Measurements from ENCODE around the gene SLC29A4. TPM values are rescaled to one million over a fixed set of nuclear protein-coding genes. Genes with fewer than 3 reads are reported as not detected.
A peak's percentile ranks its signal among the peaks of the same experiment; 100 is the strongest.

The SLC29A4 gene
- total RNA-seq, 1 donor from 2014 or later = 9.7 TPM

GRCh38 chr7:5349005-5349380 lies 66.2 kb downstream of the SLC29A4 start:
- TF ChIP-seq CTCF (IDR thresholded peaks at IDR 0.05) = no peak
- Mint-ChIP-seq H3K4me3 (ENCODE audit: unreplicated experiment) (no peak overlapping the region), H3K4me1 (ENCODE audit: low read depth) (peaks cover 18% of the 10 kb centered on the region), H3K27ac (ENCODE audit: unreplicated experiment) (no peak overlapping the region), H3K9me3 (ENCODE audit: low read depth) (peaks cover 3% of the 10 kb centered on the region), H3K36me3 (ENCODE audit: low read depth) (peaks cover 28% of the 10 kb centered on the region), H3K27me3 (ENCODE audit: low read depth) (no peaks in the 10 kb centered on the region)
- DNase-seq (ENCODE audit: low spot score) = no peak

GRCh38 chr7:5349437-5350173 lies 66.9 kb downstream of the SLC29A4 start:
- H3K9me3 Mint-ChIP-seq (ENCODE audit: low read depth) = no peaks in the 10 kb centered on the region
- DNase-seq (ENCODE audit: low spot score) = no peak
- no peak overlapping the region for H3K27ac Mint-ChIP-seq (ENCODE audit: unreplicated experiment)
- TF ChIP-seq CTCF (IDR thresholded peaks at IDR 0.05) = no peak
- H3K4me3 Mint-ChIP-seq (ENCODE audit: unreplicated experiment) = no peak overlapping the region
- no peaks in the 10 kb centered on the region for H3K27me3 Mint-ChIP-seq (ENCODE audit: low read depth)
- peaks cover 24% of the 10 kb centered on the region for H3K4me1 Mint-ChIP-seq (ENCODE audit: low read depth)
- H3K36me3 Mint-ChIP-seq (ENCODE audit: low read depth) = peaks cover 28% of the 10 kb centered on the region

GRCh38 chr7:5350174-5350463 lies 67.4 kb downstream of the SLC29A4 start:
- Mint-ChIP-seq H3K4me1 (ENCODE audit: low read depth) (peaks cover 29% of the 10 kb centered on the region), H3K27ac (ENCODE audit: unreplicated experiment) (no peak overlapping the region), H3K27me3 (ENCODE audit: low read depth) (no peaks in the 10 kb centered on the region), H3K4me3 (ENCODE audit: unreplicated experiment) (no peak overlapping the region), H3K36me3 (ENCODE audit: low read depth) (peaks cover 28% of the 10 kb centered on the region), H3K9me3 (ENCODE audit: low read depth) (no peaks in the 10 kb centered on the region)
- TF ChIP-seq CTCF (IDR thresholded peaks at IDR 0.05) = no peak
- no peak for DNase-seq (ENCODE audit: low spot score)

GRCh38 chr7:5350600-5351385 lies 68.0 kb downstream of the SLC29A4 start:
- Mint-ChIP-seq H3K27me3 (ENCODE audit: low read depth) (no peaks in the 10 kb centered on the region), H3K4me3 (ENCODE audit: unreplicated experiment) (no peak overlapping the region), H3K36me3 (ENCODE audit: low read depth) (peaks cover 32% of the 10 kb centered on the region), H3K4me1 (ENCODE audit: low read depth) (peaks cover 32% of the 10 kb centered on the region), H3K27ac (ENCODE audit: unreplicated experiment) (no peak overlapping the region), H3K9me3 (ENCODE audit: low read depth) (no peaks in the 10 kb centered on the region)
- no peak for TF ChIP-seq CTCF (IDR thresholded peaks at IDR 0.05)
- no peak for DNase-seq (ENCODE audit: low spot score)

- no peak for DNase-seq (ENCODE audit: low spot score)
- no peak for TF ChIP-seq CTCF (IDR thresholded peaks at IDR 0.05)
- no peaks in the 10 kb centered on the region for H3K27me3 Mint-ChIP-seq (ENCODE audit: low read depth)
- H3K4me1 Mint-ChIP-seq (ENCODE audit: low read depth) = peaks cover 32% of the 10 kb centered on the region
- H3K27ac Mint-ChIP-seq (ENCODE audit: unreplicated experiment) = peak overlapping the region; percentile 12
- no peaks in the 10 kb centered on the region for H3K9me3 Mint-ChIP-seq (ENCODE audit: low read depth)
- H3K4me3 Mint-ChIP-seq (ENCODE audit: unreplicated experiment) = no peak overlapping the region
- peaks cover 35% of the 10 kb centered on the region for H3K36me3 Mint-ChIP-seq (ENCODE audit: low read depth)
Measured at GRCh38 chr7:5351507-5352265, 68.9 kb downstream of the SLC29A4 start.

Measured in chondrocyte (in vitro differentiated cells).